ENCODE data around the gene DCLK3. TPM values are rescaled to one million over a fixed set of nuclear protein-coding genes. Genes with fewer than 3 reads are reported as not detected.

DCLK3 gene, protein sequence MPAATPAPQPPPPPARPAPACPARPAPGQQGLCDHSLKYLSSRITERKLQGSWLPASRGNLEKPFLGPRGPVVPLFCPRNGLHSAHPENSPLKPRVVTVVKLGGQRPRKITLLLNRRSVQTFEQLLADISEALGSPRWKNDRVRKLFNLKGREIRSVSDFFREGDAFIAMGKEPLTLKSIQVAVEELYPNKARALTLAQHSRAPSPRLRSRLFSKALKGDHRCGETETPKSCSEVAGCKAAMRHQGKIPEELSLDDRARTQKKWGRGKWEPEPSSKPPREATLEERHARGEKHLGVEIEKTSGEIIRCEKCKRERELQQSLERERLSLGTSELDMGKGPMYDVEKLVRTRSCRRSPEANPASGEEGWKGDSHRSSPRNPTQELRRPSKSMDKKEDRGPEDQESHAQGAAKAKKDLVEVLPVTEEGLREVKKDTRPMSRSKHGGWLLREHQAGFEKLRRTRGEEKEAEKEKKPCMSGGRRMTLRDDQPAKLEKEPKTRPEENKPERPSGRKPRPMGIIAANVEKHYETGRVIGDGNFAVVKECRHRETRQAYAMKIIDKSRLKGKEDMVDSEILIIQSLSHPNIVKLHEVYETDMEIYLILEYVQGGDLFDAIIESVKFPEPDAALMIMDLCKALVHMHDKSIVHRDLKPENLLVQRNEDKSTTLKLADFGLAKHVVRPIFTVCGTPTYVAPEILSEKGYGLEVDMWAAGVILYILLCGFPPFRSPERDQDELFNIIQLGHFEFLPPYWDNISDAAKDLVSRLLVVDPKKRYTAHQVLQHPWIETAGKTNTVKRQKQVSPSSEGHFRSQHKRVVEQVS
- not detected for polyA plus RNA-seq

DNA sequence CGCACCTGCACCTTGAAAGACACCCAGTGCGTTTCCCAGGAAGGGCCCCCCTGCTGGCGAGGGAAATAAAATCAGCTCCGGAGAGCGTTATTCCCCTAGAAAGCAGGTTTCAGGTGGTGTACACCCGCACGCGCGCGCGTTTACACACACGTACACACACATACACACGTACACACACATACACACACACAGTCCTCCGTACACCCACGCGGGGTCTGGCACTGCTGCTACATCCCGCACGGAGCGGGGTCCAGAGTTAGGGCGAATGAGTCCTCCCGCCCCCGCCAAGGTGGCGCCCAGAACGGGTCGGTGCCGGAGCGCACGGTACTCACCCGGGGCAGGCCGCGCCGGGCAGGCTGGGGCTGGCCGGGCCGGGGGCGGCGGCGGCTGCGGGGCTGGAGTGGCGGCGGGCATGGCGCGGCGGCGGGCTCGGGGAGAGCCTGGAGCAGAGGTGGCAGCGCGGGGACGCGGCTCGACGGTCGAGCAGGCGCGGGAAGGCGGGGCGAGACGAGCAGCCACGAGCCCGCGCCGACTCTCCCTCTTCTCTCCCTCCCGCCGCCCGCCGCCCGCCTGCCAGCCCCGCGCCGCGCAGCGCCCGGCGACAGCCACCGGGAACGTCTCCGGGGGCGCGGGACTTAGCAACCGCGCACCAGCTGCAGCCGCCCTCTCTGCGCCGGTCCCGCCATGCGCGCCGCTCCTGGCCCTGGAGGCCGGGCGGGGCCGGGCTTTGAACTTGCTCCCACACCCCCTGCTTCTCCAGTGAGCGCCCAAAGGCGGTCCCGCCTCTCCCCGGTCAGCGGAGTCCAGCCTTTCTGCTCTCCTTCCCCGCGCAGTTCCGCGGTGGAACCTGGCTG is at the start of gene DCLK3:
TSS of gene DCLK3 (minus strand) at position 704 of the 854 bp plus-strand sequence. CDS start at position 414, 290 bp downstream.
- peaks cover 8 to 37% (median 13%) of the 10 kb centered on the region in 3 donors for H3K27me3 Mint-ChIP-seq (ENCODE audit: low read depth in 3 of 3)
- peaks cover 0 to 6% (median 0%) of the 10 kb centered on the region in 3 donors for H3K36me3 Mint-ChIP-seq
- no peak for DNase-seq
- no peak within 1 kb of the TSS for H3K27ac Mint-ChIP-seq
- H3K4me3 Mint-ChIP-seq = peak within 1 kb of the TSS in 4 of 5 donors; percentile 44 to 73 (median 60)
- no peaks in the 10 kb centered on the region for H3K9me3 Mint-ChIP-seq
- peaks cover 0 to 10% of the 10 kb centered on the region in 2 donors for H3K4me1 Mint-ChIP-seq

DNA sequence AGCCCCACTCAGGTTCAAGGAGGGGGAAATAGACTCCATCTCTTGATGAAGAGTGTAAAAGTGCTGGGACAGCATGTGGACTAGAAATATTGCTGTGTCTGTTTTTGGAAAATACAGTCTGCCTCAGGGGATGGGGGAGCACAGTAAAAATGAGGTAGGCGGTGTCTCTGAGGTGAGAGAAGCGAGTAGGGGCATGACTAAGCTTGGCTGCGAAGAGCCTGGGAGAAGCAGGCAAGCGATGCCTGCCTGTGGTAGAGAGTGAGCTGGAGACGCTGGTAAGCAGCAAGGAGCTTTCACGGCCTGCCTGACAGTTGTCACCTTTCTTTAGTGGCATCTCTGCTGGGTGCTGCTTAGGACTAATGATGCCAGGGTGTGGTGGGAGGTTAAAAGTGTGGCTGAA is 49.0 kb upstream of the DCLK3 start:
- Mint-ChIP-seq H3K36me3 (no peaks in the 10 kb centered on the region), H3K4me3 (no peak overlapping the region), H3K27ac (peak overlapping the region in 1 of 6 donors; percentile 8), H3K9me3 (peaks cover 0 to 3% (median 0%) of the 10 kb centered on the region in 6 donors), H3K4me1 (no peaks in the 10 kb centered on the region), H3K27me3 (ENCODE audit: low read depth in 3 of 3) (peaks cover 0 to 15% (median 8%) of the 10 kb centered on the region in 3 donors)
- no peak for DNase-seq

DNA sequence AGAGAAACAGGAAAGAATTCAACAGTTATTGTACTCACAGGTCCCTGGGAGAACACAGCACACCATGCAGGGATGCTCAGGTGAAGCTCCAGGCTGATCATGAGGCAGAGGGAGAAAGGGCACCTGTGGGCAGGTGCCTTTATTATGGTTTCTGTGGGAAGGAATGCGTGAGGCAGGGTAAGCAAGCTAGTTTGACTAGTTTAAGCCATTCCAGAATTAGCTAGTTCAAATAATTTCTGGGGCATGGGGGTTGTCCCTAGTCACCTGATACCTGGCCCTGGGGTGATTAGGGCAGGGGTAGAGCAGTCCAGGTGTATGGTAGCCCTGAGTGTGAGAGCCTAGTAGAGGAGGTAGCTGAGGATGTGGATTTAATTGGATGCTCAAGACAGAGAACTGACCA is 47.9 kb upstream of the DCLK3 start:
- no peak overlapping the region for H3K4me3 Mint-ChIP-seq
- H3K4me1 Mint-ChIP-seq = no peaks in the 10 kb centered on the region
- no peak overlapping the region for H3K27ac Mint-ChIP-seq
- peaks cover 0 to 3% (median 0%) of the 10 kb centered on the region in 6 donors for H3K9me3 Mint-ChIP-seq
- H3K27me3 Mint-ChIP-seq (ENCODE audit: low read depth in 3 of 3) = peaks cover 0 to 11% (median 11%) of the 10 kb centered on the region in 3 donors
- no peaks in the 10 kb centered on the region for H3K36me3 Mint-ChIP-seq
- no peak for DNase-seq

DNA sequence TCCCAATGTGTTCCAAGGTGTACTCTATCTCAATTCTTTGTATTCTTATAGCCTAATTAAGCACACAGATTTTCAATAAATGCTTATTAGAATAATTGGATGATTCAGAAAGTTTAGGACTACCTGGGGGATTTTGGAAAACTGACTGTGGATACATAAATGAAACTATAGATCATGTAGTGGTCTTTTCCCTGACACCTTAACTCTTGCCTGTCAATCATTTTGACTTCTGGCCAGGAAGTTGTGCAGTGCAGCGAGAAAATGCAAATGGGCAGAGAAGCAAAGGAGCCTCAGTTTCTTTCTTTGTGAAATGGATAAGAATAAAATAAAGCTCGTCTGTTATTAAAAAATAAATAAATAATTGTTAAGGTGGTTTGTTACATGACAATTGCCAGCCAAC is 47.4 kb upstream of the DCLK3 start:
- peaks cover 0 to 3% (median 0%) of the 10 kb centered on the region in 6 donors for H3K9me3 Mint-ChIP-seq
- no peak for DNase-seq
- H3K27me3 Mint-ChIP-seq (ENCODE audit: low read depth in 3 of 3) = peaks cover 0 to 10% (median 9%) of the 10 kb centered on the region in 3 donors
- H3K4me1 Mint-ChIP-seq = no peaks in the 10 kb centered on the region
- no peaks in the 10 kb centered on the region for H3K36me3 Mint-ChIP-seq
- H3K4me3 Mint-ChIP-seq = no peak overlapping the region
- no peak overlapping the region for H3K27ac Mint-ChIP-seq

DNA sequence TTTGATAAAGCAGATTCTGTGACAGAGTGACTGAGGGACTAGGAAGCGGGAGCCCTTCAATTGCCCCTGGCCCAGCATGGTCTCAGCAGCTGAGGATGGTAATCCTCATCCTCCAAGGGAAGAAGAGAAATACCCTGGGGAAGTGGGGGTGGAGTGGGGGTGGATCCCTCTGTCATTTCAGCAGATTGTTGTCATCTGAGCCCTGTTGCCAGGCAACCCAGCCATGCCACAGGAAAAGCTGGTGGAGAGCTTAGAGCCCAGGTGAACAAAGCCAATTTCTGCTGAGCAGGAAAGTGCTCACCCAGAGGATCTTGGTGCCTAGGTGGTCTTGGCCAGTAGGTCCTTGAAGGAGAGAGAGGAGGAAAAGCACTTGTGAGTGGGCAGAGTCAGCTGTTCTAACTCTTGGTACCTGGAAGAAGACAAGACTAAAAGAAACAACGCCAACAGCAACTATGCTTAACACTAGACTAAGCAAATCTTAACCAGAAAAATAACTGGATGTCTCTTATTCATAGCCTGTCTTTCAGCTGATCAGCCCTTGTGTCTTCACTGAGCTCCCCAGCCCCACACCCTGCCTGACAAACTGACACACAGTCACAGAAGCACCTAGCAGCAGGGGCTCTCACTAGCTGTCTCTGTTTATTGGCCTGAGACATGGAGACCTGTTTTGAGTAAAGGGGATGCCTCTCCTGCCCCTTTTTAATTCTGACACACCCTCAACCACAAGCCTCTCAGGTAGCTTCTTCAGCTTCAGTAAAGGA is 40.1 kb upstream of the DCLK3 start:
- H3K27ac Mint-ChIP-seq = no peak overlapping the region

DNA sequence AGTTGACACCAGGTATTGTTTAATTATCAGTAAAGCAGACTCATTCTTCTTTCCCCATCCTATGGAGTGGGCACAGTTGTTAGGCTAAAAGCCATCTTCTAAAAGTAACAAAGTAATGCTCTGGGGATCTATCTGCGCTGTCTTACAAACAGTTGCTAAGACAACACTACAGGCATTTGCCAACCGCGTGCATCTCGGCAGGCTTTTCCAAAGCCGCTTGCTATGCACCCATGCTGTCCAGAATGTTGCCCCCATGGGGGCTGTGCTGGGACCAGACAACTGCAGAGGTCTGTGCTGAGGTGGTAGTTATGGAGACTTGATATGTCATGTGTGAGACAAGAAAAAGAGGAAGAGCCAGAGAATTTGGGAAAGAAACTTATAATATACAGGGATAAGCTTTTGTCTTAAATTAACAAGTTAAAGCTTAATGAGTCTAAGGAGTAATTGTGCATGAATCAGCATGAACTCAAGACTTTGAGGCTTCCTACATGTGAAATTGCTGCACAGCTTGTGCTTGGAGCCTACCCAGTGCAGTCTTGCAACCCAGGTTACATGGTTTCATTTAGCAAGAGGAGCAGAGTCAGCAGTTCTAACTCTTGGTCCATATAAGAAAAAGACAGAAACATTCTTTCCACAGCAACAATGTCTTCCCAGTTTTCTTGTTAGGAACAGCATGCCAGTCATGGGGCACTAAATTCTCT is 38.9 kb upstream of the DCLK3 start:
- Mint-ChIP-seq H3K27ac (no peak overlapping the region), H3K9me3 (peaks cover 7 to 15% (median 12%) of the 10 kb centered on the region in 6 donors), H3K4me3 (no peak overlapping the region), H3K36me3 (peaks cover 0 to 11% (median 0%) of the 10 kb centered on the region in 3 donors), H3K27me3 (ENCODE audit: low read depth in 3 of 3) (peaks cover 4 to 29% (median 10%) of the 10 kb centered on the region in 3 donors), H3K4me1 (no peaks in the 10 kb centered on the region)
- no peak for DNase-seq

More for the DNA sequence above, 40.1 kb upstream of the DCLK3 start:
- Mint-ChIP-seq H3K9me3 (peaks cover 7 to 15% (median 12%) of the 10 kb centered on the region in 6 donors), H3K36me3 (peaks cover 0 to 11% (median 0%) of the 10 kb centered on the region in 3 donors), H3K27me3 (ENCODE audit: low read depth in 3 of 3) (peaks cover 4 to 26% (median 10%) of the 10 kb centered on the region in 3 donors), H3K4me3 (no peak overlapping the region), H3K4me1 (no peaks in the 10 kb centered on the region)
- no peak for DNase-seq

DNA sequence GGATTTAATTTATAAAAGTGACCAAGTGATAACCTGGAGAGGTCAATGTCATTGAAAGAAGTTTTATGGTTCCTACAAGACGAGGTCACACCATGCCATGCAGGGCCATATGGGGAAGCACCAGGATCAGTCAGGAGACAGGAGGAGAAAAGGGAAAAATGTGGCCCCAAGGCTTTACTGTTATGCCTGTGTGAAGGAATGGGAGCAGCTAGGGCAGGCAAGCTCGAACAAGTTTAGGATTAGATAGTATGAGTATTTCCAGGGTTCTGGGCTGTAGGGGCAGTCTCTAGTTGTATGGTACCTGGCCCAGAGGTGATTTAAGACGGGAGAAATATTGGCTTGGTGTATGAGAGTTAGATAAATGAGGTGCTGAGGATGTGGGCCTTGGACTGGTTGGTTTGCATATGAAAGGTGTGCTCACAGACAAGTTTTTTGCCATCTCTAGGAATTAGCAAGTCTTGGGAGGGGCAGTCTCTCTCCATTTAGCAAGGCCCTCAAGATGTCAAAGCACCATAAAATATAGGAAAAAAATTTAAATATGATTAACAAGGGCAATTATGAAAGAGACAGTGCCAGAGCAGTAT is 36.3 kb upstream of the DCLK3 start:
- peaks cover 0 to 4% (median 0%) of the 10 kb centered on the region in 3 donors for H3K36me3 Mint-ChIP-seq
- H3K4me3 Mint-ChIP-seq = no peak overlapping the region
- no peaks in the 10 kb centered on the region for H3K4me1 Mint-ChIP-seq
- peaks cover 4 to 27% (median 9%) of the 10 kb centered on the region in 3 donors for H3K27me3 Mint-ChIP-seq (ENCODE audit: low read depth in 3 of 3)
- no peak for DNase-seq
- H3K27ac Mint-ChIP-seq = no peak overlapping the region
- peaks cover 0 to 6% (median 5%) of the 10 kb centered on the region in 6 donors for H3K9me3 Mint-ChIP-seq

DNA sequence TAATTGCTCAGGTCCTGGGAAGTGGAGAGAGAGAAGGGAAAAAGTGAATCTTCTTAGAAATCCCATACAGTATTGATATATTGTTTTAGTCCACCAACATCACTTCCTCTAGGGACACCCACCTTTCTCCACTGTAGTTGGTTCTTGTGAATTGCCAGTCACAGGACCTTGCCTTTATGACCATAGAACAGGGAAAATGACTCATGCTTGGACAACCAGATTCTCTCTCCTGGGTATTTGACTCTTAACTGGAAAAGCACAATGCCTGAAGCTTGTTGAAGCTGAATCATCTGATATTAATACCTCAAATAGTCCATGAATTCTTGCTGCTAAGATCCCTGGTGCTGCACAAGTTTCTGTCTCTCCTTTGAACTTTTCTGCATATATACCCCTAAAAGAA is 32.5 kb upstream of the DCLK3 start:
- Mint-ChIP-seq H3K4me3 (no peak overlapping the region), H3K27ac (no peak overlapping the region), H3K27me3 (ENCODE audit: low read depth in 3 of 3) (peaks cover 1 to 10% (median 9%) of the 10 kb centered on the region in 3 donors), H3K36me3 (peaks cover 0 to 3% (median 0%) of the 10 kb centered on the region in 3 donors), H3K4me1 (no peaks in the 10 kb centered on the region), H3K9me3 (peaks cover 0 to 2% (median 0%) of the 10 kb centered on the region in 6 donors)
- DNase-seq = no peak

DNA sequence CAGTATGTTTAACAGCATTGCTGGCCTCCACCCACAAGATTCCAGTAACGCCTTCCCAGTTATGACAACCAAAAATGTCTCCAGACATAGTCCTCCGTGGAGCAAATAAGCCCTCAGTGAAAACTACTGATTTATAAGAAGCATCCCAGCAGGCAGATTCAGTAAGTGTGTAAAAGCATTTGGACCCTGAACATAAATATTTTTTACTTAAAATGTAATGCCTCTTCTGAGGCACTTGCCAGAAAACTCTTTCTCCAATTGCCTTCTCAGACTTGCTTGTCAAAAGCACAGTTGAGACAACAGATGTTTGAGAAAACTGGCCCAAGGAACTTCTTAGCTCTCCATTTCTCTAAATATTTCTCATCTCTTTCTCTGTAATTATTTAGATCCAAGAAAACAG is 31.8 kb upstream of the DCLK3 start:
- H3K9me3 Mint-ChIP-seq = peaks cover 0 to 2% (median 0%) of the 10 kb centered on the region in 6 donors
- peaks cover 0 to 3% (median 0%) of the 10 kb centered on the region in 3 donors for H3K36me3 Mint-ChIP-seq
- no peaks in the 10 kb centered on the region for H3K4me1 Mint-ChIP-seq
- H3K27ac Mint-ChIP-seq = no peak overlapping the region
- peaks cover 4 to 7% (median 6%) of the 10 kb centered on the region in 3 donors for H3K27me3 Mint-ChIP-seq (ENCODE audit: low read depth in 3 of 3)
- DNase-seq = no peak
- no peak overlapping the region for H3K4me3 Mint-ChIP-seq

DNA sequence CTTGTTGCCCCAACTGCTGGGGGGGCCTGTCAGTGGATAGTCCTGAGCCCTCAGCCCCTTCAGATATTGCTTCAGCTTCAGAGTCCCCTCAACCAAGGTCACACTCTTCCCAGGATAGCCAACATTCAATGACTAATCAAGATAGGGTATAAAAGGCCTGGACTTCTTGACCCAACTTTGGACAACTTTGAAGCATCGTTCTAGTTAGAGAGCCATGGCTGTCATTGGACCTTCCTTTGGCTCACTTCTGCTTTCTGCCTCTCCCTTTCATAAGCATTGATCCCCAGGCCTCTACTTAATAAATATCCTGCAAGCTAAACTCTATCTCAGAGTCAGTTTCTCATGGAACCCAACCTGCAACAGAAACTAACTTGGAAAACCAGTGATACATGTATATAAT is 31.3 kb upstream of the DCLK3 start:
- Mint-ChIP-seq H3K36me3 (peaks cover 0 to 2% (median 0%) of the 10 kb centered on the region in 3 donors), H3K4me3 (no peak overlapping the region), H3K4me1 (no peaks in the 10 kb centered on the region), H3K27ac (no peak overlapping the region), H3K9me3 (peaks cover 0 to 2% (median 0%) of the 10 kb centered on the region in 6 donors), H3K27me3 (ENCODE audit: low read depth in 3 of 3) (peaks cover 4 to 7% (median 4%) of the 10 kb centered on the region in 3 donors)
- DNase-seq = no peak

DNA sequence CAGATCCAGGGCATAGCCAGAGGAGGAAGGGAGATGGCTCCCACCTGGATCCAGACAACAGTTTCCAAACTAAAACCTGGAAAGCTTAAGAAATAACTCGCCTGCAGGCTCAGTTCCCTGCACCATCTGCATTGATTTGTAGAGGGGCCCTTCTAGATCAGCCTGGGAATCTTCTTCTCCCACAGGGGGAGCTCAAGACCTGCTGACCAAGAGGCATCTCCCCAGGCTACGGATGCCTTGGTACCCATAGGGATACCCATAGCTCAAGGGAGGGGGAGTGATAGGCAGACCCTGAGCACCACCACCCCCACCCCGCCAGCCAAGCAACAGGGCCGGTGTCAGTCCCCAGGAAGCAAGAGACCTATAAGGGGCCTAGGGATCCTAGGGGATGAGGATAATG is 28.0 kb upstream of the DCLK3 start:
- no peaks in the 10 kb centered on the region for H3K9me3 Mint-ChIP-seq
- peaks cover 0 to 2% (median 2%) of the 10 kb centered on the region in 3 donors for H3K27me3 Mint-ChIP-seq (ENCODE audit: low read depth in 3 of 3)
- H3K36me3 Mint-ChIP-seq = no peaks in the 10 kb centered on the region
- H3K4me1 Mint-ChIP-seq = no peaks in the 10 kb centered on the region
- H3K4me3 Mint-ChIP-seq = no peak overlapping the region
- no peak overlapping the region for H3K27ac Mint-ChIP-seq
- peak in 2 of 3 donors; percentile 4 to 28 for DNase-seq

DNA sequence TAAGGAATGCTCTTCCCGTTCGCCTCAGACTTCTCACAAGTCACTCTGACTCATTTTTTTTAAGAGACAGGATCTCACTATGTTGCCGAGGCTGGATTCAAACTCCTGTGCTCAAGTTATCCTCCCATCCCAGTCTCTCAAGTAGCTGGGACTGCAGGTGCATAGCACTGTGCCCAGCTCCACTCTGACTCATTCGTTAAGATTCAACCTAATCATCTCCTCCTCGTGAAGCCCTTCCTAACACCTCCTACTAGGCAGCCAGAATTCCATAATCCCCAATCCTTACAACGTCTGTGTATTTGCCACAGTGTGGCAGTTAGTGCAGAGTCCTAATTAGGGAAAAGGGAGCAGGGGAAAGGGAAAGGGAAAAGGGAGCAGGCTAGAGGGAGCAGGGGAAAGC is 26.4 kb upstream of the DCLK3 start:
- Mint-ChIP-seq H3K9me3 (no peaks in the 10 kb centered on the region), H3K4me1 (no peaks in the 10 kb centered on the region), H3K36me3 (no peaks in the 10 kb centered on the region), H3K27ac (no peak overlapping the region), H3K4me3 (no peak overlapping the region), H3K27me3 (ENCODE audit: low read depth in 3 of 3) (peaks cover 0 to 2% (median 2%) of the 10 kb centered on the region in 3 donors)
- no peak for DNase-seq
